ENCODE data around the gene AMY1B.
"Not testable (repeated sequence)": the region's sequence is repeated elsewhere in the genome, so short reads cannot be mapped to it uniquely, and the experiment has no call there.

The AMY1B gene

GRCh38 chr1:103696110-103696509, at the start of gene AMY1B:
AMY1B (minus strand) TSS chr1:103696210; CDS start chr1:103695639, 571 bp downstream.
- not testable (repeated sequence) for FAIRE-seq

- FAIRE-seq: not testable (repeated sequence)
These were observed 49.0 kb upstream of the AMY1B start for GRCh38 chr1:103745040-103745439.

GRCh38 chr1:103744449-103744848, 48.4 kb upstream of the AMY1B start:
- FAIRE-seq: not testable (repeated sequence)

GRCh38 chr1:103738031-103738430, 42.0 kb upstream of the AMY1B start:
- FAIRE-seq: not testable (repeated sequence)

- not testable (repeated sequence) for FAIRE-seq
These were observed 39.3 kb upstream of the AMY1B start for GRCh38 chr1:103735334-103735733.

- FAIRE-seq: not testable (repeated sequence)
These were observed 25.5 kb upstream of the AMY1B start for GRCh38 chr1:103721473-103721872.

- FAIRE-seq: not testable (repeated sequence)
These were observed 21.4 kb upstream of the AMY1B start for GRCh38 chr1:103717404-103717803.

- not testable (repeated sequence) for FAIRE-seq
These were observed 14.4 kb upstream of the AMY1B start for GRCh38 chr1:103710381-103710780.

GRCh38 chr1:103707670-103708069, 11.7 kb upstream of the AMY1B start:
- FAIRE-seq: not testable (repeated sequence)

- not testable (repeated sequence) for FAIRE-seq
These were observed 5.2 kb upstream of the AMY1B start for GRCh38 chr1:103701256-103701655.

- not testable (repeated sequence) for FAIRE-seq
These were observed 4.7 kb upstream of the AMY1B start for GRCh38 chr1:103700669-103701068.

GRCh38 chr1:103697430-103697829, 1.4 kb upstream of the AMY1B start:
- not testable (repeated sequence) for FAIRE-seq

- FAIRE-seq: not testable (repeated sequence)
These were observed 19.7 kb downstream of the AMY1B start for GRCh38 chr1:103676335-103676734.

GRCh38 chr1:103655460-103655859, 40.5 kb downstream of the AMY1B start, which contains the start of gene AMY1A:
AMY1A (plus strand) TSS chr1:103655760; CDS start chr1:103656331, 571 bp downstream.
- not testable (repeated sequence) for FAIRE-seq

- FAIRE-seq: not testable (repeated sequence)
These were observed 41.9 kb downstream of the AMY1B start for GRCh38 chr1:103654133-103654532.

GRCh38 chr1:103650889-103651288, 45.1 kb downstream of the AMY1B start:
- not testable (repeated sequence) for FAIRE-seq

- not testable (repeated sequence) for FAIRE-seq
These were observed 45.7 kb downstream of the AMY1B start for GRCh38 chr1:103650305-103650704.

GRCh38 chr1:103643908-103644307, 52.1 kb downstream of the AMY1B start:
- not testable (repeated sequence) for FAIRE-seq

GRCh38 chr1:103641194-103641593, 54.8 kb downstream of the AMY1B start:
- not testable (repeated sequence) for FAIRE-seq
